ENCODE data around the gene APPBP2.
A peak's percentile ranks its signal among the peaks of the same experiment; 100 is the strongest.
"Not testable (repeated sequence)": the region's sequence is repeated elsewhere in the genome, so short reads cannot be mapped to it uniquely, and the experiment has no call there.

Gene APPBP2

GRCh38 chr17:60535382-60536279 is 9.6 kb upstream of the APPBP2 start:
- no peak overlapping the region for H3K4me3 ChIP-seq (ENCODE audit: low read depth, low read length)

DNA sequence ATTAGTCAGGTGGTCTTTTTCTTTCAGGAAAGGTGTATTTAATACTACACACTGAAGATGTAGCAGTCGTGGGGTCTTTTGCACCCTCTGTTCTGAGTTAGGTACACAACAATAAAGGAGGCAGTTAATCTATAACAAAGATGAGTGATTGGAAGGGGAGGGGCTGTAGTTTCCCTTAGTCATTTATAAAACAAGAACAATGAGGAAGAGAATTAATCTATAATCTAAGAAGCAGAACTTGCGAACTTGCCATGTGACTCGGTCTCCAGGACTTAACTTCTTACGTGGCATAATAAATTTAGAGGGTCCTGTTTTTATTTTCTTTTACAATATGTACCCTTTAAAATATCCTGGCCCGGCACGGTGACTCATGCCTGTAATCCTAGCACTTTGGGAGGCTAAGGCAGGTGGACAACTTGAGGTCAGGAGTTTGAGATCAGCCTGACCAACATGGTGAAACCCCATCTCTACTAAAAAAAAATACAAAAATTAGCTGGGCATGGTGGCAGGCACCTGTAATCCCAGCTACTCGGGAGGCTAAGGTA is 8.6 kb upstream of the APPBP2 start:
- no peak overlapping the region for H3K4me3 ChIP-seq (ENCODE audit: low read depth, low read length)

GRCh38 chr17:60534010-60534555 is 8.0 kb upstream of the APPBP2 start:
- no peak overlapping the region for H3K4me3 ChIP-seq (ENCODE audit: low read depth, low read length)

GRCh38 chr17:60529806-60530205 is 3.8 kb upstream of the APPBP2 start:
- H3K4me3 ChIP-seq (ENCODE audit: low read depth, low read length), result no peak overlapping the region

DNA sequence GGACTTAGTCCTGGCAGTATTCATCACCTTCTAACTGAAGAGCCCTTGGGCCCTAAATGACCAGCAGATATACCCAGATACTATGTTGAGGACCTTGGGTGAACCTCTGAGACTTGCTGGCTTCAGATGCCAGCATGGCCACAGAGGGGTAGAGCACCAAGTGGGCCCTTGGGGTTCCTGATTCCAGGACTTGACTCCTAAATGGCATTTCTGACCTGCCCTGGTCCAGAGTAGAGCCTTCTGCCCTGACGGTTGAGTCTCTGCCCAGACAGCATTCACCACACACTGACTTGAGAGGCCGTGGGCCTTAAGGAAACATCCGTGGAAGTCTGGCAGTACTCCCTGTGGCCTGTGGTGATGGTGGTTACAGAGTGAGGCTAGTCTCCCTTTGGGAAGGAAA is 2.8 kb upstream of the APPBP2 start:
- H3K4me3 ChIP-seq (ENCODE audit: low read depth, low read length), result no peak overlapping the region

- no peak overlapping the region for H3K4me3 ChIP-seq (ENCODE audit: low read depth, low read length)
Observed at GRCh38 chr17:60527701-60528100, 1.7 kb upstream of the APPBP2 start.

DNA sequence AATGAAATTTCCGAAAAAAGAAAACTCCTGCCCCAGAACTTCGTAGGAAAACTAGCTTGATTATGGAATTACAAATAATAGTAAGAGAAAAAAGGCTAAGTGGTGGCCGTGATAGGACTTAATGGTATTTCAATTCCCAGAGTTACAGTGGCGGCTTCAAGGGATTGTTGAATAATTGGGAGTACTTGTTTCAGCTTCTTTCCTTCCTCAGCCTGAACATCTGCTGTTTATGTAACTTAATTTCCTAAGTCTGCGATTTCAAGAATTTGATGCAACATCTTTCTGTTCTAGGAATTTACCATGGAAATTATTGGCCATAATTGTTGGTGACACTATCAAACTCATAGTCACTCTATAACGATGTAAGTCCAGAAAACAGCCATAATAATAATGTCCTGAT is 684 bp upstream of the APPBP2 start:
- peak overlapping the region; percentile 100 for H3K4me3 ChIP-seq (ENCODE audit: low read depth, low read length)

DNA sequence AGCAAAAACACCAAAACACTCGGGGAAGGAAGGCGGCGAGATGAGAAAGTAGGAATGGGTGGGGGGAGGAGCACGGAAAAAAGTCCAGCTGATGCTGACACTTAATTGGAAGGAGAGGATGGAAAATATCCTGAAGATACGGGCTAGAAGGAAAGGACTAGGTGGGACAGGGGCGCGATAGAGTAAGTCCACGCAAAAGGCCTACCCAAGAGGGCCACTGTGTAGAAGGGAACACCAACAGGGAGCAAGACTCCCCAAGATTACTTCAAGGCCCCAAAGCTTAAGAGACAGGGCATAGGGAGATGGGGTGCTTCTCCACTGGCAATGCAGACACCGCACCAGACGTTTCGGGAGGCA is 736 bp downstream of the APPBP2 start:
- H3K4me3 ChIP-seq (ENCODE audit: low read depth, low read length), result peak overlapping the region; percentile 100

GRCh38 chr17:60524463-60525327 is 1.3 kb downstream of the APPBP2 start:
- peak overlapping the region; percentile 100 for H3K4me3 ChIP-seq (ENCODE audit: low read depth, low read length)

DNA sequence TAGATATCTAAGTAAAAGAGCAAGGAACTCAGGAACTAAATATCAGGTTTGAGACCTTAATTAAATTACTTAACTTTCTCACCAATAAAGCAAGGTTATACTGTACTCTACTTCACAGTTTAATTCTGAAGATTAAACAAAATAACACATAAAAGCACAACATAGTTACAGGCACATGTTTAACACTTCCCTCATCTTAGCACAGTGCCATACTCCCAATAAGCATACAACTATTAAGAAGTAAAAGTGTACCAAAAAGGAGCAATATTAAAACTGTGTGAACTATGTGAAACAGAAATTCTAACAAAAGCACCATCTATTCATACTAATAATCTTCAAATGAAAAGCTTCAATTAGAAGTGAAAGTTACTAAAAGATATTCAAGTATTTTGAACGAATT is 2.2 kb downstream of the APPBP2 start:
- no peak overlapping the region for H3K4me3 ChIP-seq (ENCODE audit: low read depth, low read length)

DNA sequence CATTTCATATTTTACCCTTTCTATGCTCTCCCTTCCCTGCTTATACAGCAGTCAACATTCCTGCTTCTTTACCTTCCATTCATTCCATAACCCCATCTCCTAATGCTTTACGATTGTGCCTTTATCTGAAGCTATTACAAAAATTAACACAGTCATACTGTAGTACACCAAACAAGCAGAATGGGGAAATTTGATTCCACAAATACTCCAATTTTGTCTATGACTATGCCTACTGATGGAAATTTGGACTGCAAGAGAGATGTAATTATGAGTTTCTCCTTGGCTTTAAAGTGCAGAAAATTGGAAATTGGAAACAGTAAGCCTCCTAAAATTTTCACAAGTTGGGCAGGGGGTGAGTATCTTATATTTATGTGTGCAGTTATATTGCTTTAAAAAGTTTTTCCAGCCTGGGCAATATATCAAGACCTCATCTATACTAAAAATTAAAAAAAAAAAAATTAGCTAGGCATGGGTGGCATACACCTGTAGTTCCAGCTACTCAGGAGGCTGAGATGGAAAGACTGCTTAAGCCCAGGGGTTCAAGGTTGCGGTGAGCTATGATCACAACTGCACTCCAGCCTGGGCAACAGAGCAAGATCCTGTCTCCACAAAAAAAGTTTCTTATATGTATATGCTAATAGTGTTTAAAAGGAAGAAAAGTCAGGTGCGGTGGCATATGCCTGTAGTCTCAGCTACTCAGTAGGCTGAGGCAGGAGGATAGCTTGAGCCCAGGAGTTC is 3.0 kb downstream of the APPBP2 start:
- no peak overlapping the region for H3K4me3 ChIP-seq (ENCODE audit: low read depth, low read length)

GRCh38 chr17:60519795-60520194 is 6.2 kb downstream of the APPBP2 start:
- no peak overlapping the region for H3K4me3 ChIP-seq (ENCODE audit: low read depth, low read length)

- not testable (repeated sequence) for H3K4me3 ChIP-seq (ENCODE audit: low read depth, low read length)
Observed at GRCh38 chr17:60515683-60516082, 10.4 kb downstream of the APPBP2 start.

DNA sequence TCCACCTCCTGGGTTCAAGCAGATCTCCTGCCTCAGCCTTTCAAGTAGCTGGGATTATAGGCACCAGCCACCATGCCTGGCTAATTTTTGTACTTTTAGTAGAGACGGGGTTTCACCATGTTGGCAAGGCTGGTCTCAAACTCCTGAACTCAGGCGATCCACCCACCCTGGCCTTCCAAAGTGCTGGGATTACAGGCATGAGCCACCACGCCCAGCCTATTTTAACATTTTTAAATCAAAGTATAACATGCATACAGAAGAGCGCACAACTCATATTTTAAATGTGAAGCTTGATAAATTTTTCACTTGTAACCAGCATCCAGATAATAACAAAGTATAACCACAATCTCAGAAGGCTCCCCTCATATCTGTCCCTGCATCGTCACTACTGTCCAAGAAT is 10.8 kb downstream of the APPBP2 start:
- H3K4me3 ChIP-seq (ENCODE audit: low read depth, low read length), result not testable (repeated sequence)

DNA sequence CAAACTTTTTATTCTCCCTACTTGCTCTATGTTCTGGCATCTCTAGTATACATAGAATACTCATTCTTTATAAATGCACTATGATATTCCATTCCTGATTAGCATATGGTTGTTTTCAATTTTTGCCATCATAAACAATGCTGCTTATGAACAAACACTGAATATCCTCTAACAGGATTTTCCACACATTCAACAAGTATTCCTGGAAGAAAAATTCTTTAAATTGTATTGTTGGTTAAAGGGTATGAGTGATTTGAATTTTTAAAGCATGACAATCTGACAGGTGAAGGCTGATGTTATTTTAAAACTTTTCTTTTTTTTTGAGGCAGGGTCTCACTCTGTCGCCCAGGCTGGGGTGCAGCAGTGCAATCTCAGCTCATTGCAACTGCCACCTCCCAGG is 11.5 kb downstream of the APPBP2 start:
- H3K4me3 ChIP-seq (ENCODE audit: low read depth, low read length), result no peak overlapping the region

- H3K4me3 ChIP-seq (ENCODE audit: low read depth, low read length), result no peak overlapping the region
Observed at GRCh38 chr17:60514053-60514452, 12.0 kb downstream of the APPBP2 start.

- no peak overlapping the region for H3K4me3 ChIP-seq (ENCODE audit: low read depth, low read length)
Observed at GRCh38 chr17:60513014-60513413, 13.0 kb downstream of the APPBP2 start.

DNA sequence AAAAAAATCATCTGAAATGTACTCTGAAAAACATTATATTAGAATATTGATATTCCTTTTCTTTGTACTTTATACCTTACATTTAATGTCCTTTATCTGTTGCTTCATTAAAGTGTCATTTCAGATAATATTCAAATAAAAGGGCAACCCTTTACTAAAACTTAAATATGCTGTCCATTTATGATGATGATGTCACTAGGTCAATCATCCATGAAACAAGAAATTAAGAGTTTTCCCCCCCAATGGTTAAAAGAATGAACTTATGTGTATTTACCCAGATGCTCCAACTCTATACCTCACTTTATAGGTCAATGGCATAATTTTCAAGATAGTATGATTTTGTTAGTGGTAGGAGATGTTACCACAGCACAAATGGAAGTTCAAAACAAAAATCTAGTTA is 15.3 kb downstream of the APPBP2 start:
- H3K4me3 ChIP-seq (ENCODE audit: low read depth, low read length), result no peak overlapping the region

DNA sequence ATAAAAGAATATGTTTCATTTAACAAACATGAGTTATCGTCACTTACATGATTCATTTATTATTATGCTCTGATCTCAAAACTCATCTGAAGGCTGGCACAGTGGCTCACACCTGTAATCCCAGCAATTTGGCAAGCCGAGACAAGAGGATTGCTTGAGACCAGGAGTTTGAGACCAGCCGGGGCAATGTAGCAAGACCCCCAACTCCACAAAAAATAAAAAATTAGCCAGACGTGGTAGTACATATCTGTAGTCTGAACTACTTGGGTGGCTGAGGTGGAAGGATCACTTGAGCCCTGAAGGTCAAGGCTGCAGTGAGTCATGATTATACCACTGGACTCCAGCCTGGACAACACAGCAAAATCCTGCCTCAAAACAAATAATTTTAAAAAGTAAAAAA is 16.0 kb downstream of the APPBP2 start:
- no peak overlapping the region for H3K4me3 ChIP-seq (ENCODE audit: low read depth, low read length)

GRCh38 chr17:60508384-60508980 is 17.6 kb downstream of the APPBP2 start:
- H3K4me3 ChIP-seq (ENCODE audit: low read depth, low read length), result no peak overlapping the region
